Renal pelvis (tissue), 12 donors: Measurements from ENCODE around the gene NUP205. TPM values are rescaled to one million over a fixed set of nuclear protein-coding genes. Genes with fewer than 3 reads are reported as not detected.

ENCODE experiments used
- DNase-seq: peaks from one replicate; pipeline ENCODE4 v3.0.0-alpha.2; 2013
- long read RNA-seq, 16 experiments: transcript quantifications; one replicate each; lab custom pipeline, GENCODE V29; 2026
- polyA plus RNA-seq, 3 donors: library from polyadenylated mRNA; unstranded; fragments of 120-200 nt; gene quantifications; one replicate each; pipeline ENCODE4 v1.2.1, GENCODE V29; 2013; ENCODE audit not compliant: insufficient read length in 3 of 3

The NUP205 gene
- polyA plus RNA-seq, result 10 to 100 TPM; 65.8 to 76.2 (median 67.9) TPM
- long read RNA-seq, donor 1, full-length matches to known transcripts, result 3 of 9 reads
- long read RNA-seq, donor 1, partial matches to known transcripts, result 6 of 9 reads
- long read RNA-seq, donor 1, other reads (novel, unspliced or antisense), result 0 of 9 reads
- long read RNA-seq, donor 2, full-length matches to known transcripts, result 2 of 2 reads
- long read RNA-seq, donor 2, partial matches to known transcripts, result 0 of 2 reads
- long read RNA-seq, donor 2, other reads (novel, unspliced or antisense), result 0 of 2 reads
- long read RNA-seq, donor 3, full-length matches to known transcripts, result 4 of 10 reads
- long read RNA-seq, donor 3, partial matches to known transcripts, result 6 of 10 reads
- long read RNA-seq, donor 3, other reads (novel, unspliced or antisense), result 0 of 10 reads
- long read RNA-seq, donor 4, partial matches to known transcripts, result 0 of 2 reads
- long read RNA-seq, donor 4, other reads (novel, unspliced or antisense), result 0 of 2 reads
- long read RNA-seq, donor 5, result 0 reads
- long read RNA-seq, donor 6, full-length matches to known transcripts, result 4 of 4 reads
- long read RNA-seq, donor 6, partial matches to known transcripts, result 0 of 4 reads
- long read RNA-seq, donor 6, other reads (novel, unspliced or antisense), result 0 of 4 reads
- long read RNA-seq, donor 7, full-length matches to known transcripts, result 3 of 3 reads
- long read RNA-seq, donor 7, partial matches to known transcripts, result 0 of 3 reads
- long read RNA-seq, donor 7, other reads (novel, unspliced or antisense), result 0 of 3 reads
- long read RNA-seq, donor 8, full-length matches to known transcripts, result 5 of 10 reads
- long read RNA-seq, donor 8, partial matches to known transcripts, result 5 of 10 reads
- long read RNA-seq, donor 8, other reads (novel, unspliced or antisense), result 0 of 10 reads
- long read RNA-seq, donor 9, partial matches to known transcripts, result 9 of 11 reads
- long read RNA-seq, donor 9, other reads (novel, unspliced or antisense), result 0 of 11 reads
- long read RNA-seq, donor 10, full-length matches to known transcripts, result 3 of 12 reads
- long read RNA-seq, donor 10, partial matches to known transcripts, result 9 of 12 reads
- long read RNA-seq, donor 10, other reads (novel, unspliced or antisense), result 0 of 12 reads
- long read RNA-seq, donor 11, result 0 reads
- long read RNA-seq, donor 12, full-length matches to known transcripts, result 3 of 9 reads
- long read RNA-seq, donor 12, partial matches to known transcripts, result 6 of 9 reads
- long read RNA-seq, donor 12, other reads (novel, unspliced or antisense), result 0 of 9 reads
- long read RNA-seq, donor 13, full-length matches to known transcripts, result 2 of 2 reads
- long read RNA-seq, donor 13, partial matches to known transcripts, result 0 of 2 reads
- long read RNA-seq, donor 13, other reads (novel, unspliced or antisense), result 0 of 2 reads
- long read RNA-seq, donor 14, partial matches to known transcripts, result 53 of 54 reads
- long read RNA-seq, donor 14, other reads (novel, unspliced or antisense), result 0 of 54 reads
- long read RNA-seq, donor 15, full-length matches to known transcripts, result 5 of 5 reads
- long read RNA-seq, donor 15, partial matches to known transcripts, result 0 of 5 reads
- long read RNA-seq, donor 15, other reads (novel, unspliced or antisense), result 0 of 5 reads
- long read RNA-seq, donor 16, partial matches to known transcripts, result 24 of 26 reads
- long read RNA-seq, donor 16, other reads (novel, unspliced or antisense), result 0 of 26 reads

- peak; percentile 86 for DNase-seq
These were observed at the start of gene NUP205 for GRCh38 chr7:135557455-135558336. Gene NUP205, plus strand, starts transcription at chr7:135557917. Its CDS starts 28 bp downstream, at chr7:135557945.

GRCh38 chr7:135508883-135509588, 48.7 kb upstream of the NUP205 start:
- DNase-seq, result peak; percentile 24

- DNase-seq, result no peak
These were observed 48.2 kb upstream of the NUP205 start for GRCh38 chr7:135509589-135509838.

GRCh38 chr7:135509839-135510591, 47.7 kb upstream of the NUP205 start, which contains the start of gene CNOT4:
Gene CNOT4, minus strand, starts transcription at chr7:135510102. Its CDS starts 71,771 bp downstream, at chr7:135438331.
- peak; percentile 96 for DNase-seq

- DNase-seq, result peak; percentile 5
These were observed 47.0 kb upstream of the NUP205 start for GRCh38 chr7:135510592-135511183.

- peak; percentile 29 for DNase-seq
These were observed 45.4 kb upstream of the NUP205 start for GRCh38 chr7:135512135-135512887.

GRCh38 chr7:135514856-135515255, 42.9 kb upstream of the NUP205 start:
- no peak for DNase-seq

GRCh38 chr7:135517060-135517459, 40.7 kb upstream of the NUP205 start:
- DNase-seq, result no peak

GRCh38 chr7:135518748-135519147, 39.0 kb upstream of the NUP205 start:
- no peak for DNase-seq

- DNase-seq, result no peak
These were observed 38.5 kb upstream of the NUP205 start for GRCh38 chr7:135519233-135519688.

- no peak for DNase-seq
These were observed 37.8 kb upstream of the NUP205 start for GRCh38 chr7:135519871-135520270.

GRCh38 chr7:135522509-135522908, 35.2 kb upstream of the NUP205 start:
- no peak for DNase-seq

GRCh38 chr7:135523146-135523545, 34.6 kb upstream of the NUP205 start:
- no peak for DNase-seq

GRCh38 chr7:135525426-135525825, 32.3 kb upstream of the NUP205 start:
- DNase-seq, result no peak

GRCh38 chr7:135527025-135527424, 30.7 kb upstream of the NUP205 start:
- no peak for DNase-seq

GRCh38 chr7:135536150-135536549, 21.6 kb upstream of the NUP205 start:
- DNase-seq, result no peak

GRCh38 chr7:135537453-135537852, 20.3 kb upstream of the NUP205 start:
- no peak for DNase-seq
